Right lobe of liver (tissue), 4 donors: Measurements from ENCODE around the gene GPD1L.
"Not testable (repeated sequence)": the region's sequence is repeated elsewhere in the genome, so short reads cannot be mapped to it uniquely, and the experiment has no call there.

ENCODE experiments used
- POLR2A ChIP-seq: fragments of 450-650 bp; IDR thresholded peaks from one replicate; pipeline ENCODE4 v1.6.1; 2017; ENCODE audit warnings: antibody characterized with exemption, mild to moderate bottlenecking
- TF ChIP-seq, protein P1 (sequence below), 4 donors: fragments of 200-600 bp in 3 of 4; fragments of 450-650 bp in 1 of 4; IDR thresholded peaks; one replicate each; pipeline versions ENCODE4 v1.5.1 to v1.8.0; 2016 to 2022; ENCODE audit warnings: antibody characterized with exemption in 4 of 4, mild to moderate bottlenecking in 2 of 4
- donor health status: DM: no; HTN: no; CAD: no.
- donor health status: DM: no; HTN: no; CAD: no.
- donor health status: DM: no; HTN: yes; CAD: no.

DNA sequence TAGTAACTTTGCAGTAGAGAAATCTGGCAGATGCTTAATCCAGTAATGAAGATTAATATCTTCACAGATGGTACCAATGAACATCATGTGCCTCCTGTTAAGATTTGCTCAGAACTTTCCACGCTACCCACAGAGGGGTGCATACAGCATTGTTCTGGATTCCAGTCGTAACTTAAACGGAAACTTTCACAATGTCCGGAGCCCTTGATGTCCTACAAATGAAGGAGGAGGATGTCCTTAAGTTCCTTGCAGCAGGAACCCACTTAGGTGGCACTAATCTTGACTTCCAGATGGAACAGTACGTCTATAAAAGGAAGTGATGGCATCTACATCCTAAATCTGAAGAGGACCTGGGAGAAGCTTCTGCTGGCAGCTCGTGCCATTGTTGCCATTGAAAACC is 84.1 kb downstream of the GPD1L start:
- not testable (repeated sequence) for TF ChIP-seq POLR2A
- TF ChIP-seq, protein P1, sequence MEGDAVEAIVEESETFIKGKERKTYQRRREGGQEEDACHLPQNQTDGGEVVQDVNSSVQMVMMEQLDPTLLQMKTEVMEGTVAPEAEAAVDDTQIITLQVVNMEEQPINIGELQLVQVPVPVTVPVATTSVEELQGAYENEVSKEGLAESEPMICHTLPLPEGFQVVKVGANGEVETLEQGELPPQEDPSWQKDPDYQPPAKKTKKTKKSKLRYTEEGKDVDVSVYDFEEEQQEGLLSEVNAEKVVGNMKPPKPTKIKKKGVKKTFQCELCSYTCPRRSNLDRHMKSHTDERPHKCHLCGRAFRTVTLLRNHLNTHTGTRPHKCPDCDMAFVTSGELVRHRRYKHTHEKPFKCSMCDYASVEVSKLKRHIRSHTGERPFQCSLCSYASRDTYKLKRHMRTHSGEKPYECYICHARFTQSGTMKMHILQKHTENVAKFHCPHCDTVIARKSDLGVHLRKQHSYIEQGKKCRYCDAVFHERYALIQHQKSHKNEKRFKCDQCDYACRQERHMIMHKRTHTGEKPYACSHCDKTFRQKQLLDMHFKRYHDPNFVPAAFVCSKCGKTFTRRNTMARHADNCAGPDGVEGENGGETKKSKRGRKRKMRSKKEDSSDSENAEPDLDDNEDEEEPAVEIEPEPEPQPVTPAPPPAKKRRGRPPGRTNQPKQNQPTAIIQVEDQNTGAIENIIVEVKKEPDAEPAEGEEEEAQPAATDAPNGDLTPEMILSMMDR (IDR thresholded peaks at IDR 0.05), result not testable (repeated sequence)
